Cardiac muscle cell (in vitro differentiated cells and primary cell): Measurements from ENCODE around the gene OTOG. TPM values are rescaled to one million over a fixed set of nuclear protein-coding genes. Genes with fewer than 3 reads are reported as not detected.

Experiments used
- DNase-seq, 2 donors: peaks; one replicate each; pipeline versions ENCODE4 v3.0.0 to v3.0.0-alpha.2; 2010 to 2017; ENCODE audit warnings: low read depth in 1 of 2, low spot score in 1 of 2
- H3K27ac ChIP-seq: fragments of 200-600 bp; sonication (generic); 2 replicates; pipeline ENCODE4 v1.5.1; 2016
- H3K27me3 ChIP-seq: fragments of 200-600 bp; sonication (generic); 2 replicates; pipeline ENCODE4 v1.6.0; 2016; ENCODE audit warnings: control low read depth
- H3K36me3 ChIP-seq: fragments of 200-600 bp; sonication (generic); 2 replicates; pipeline ENCODE4 v1.5.1; 2016; ENCODE audit warnings: control low read depth
- H3K4me1 ChIP-seq: fragments of 200-600 bp; sonication (generic); 2 replicates; pipeline ENCODE4 v1.8.1; 2017; ENCODE audit warnings: low read depth, mild to moderate bottlenecking, mixed run types
- H3K4me3 ChIP-seq: fragments of 200-600 bp; sonication (generic); 2 replicates; pipeline ENCODE4 v1.5.1; 2016; ENCODE audit warnings: mild to moderate bottlenecking
- H3K9me3 ChIP-seq: fragments of 200-600 bp; sonication (generic); 2 replicates; pipeline ENCODE4 v1.5.1; 2017; ENCODE audit warnings: low read depth, mild to moderate bottlenecking, control low read depth
- CTCF ChIP-seq: IDR thresholded peaks from 2 replicates; pipeline ENCODE4 v1.5.1; 2012; ENCODE audit warnings: low read depth, mild to moderate bottlenecking, low read length
- polyA plus RNA-seq: library from polyadenylated mRNA; unstranded; fragments of >200 nt; fragmentation: Nextera tagmentation; extraction: Ambion mirVana; gene quantifications from 2 replicates; pipeline ENCODE4 v1.2.1, GENCODE V29; 2016
- total RNA-seq: library from RNA; depleted of rRNA; stranded (reverse); fragments of >200 nt; gene quantifications from 2 replicates; pipeline ENCODE4 v1.2.3, GENCODE V29; 2016

Gene OTOG
- total and polyA plus RNA-seq, 2 experiments from 2014 or later, result 0.15 TPM; not detected in 1

GRCh38 chr11:17683377-17684161 is 136.5 kb downstream of the OTOG start:
- peak in 1 of 2 donors; percentile 55 for DNase-seq
- no peak overlapping the region for H3K27ac ChIP-seq
- no peaks in the 10 kb centered on the region for H3K4me1 ChIP-seq
- no peak overlapping the region for H3K4me3 ChIP-seq
- H3K9me3 ChIP-seq, result no peaks in the 10 kb centered on the region
- no peaks in the 10 kb centered on the region for H3K36me3 ChIP-seq
- no peak for TF ChIP-seq CTCF
- peaks cover 33% of the 10 kb centered on the region for H3K27me3 ChIP-seq

- DNase-seq, result no peak
- Histone ChIP-seq H3K9me3 (no peaks in the 10 kb centered on the region), H3K4me3 (no peak overlapping the region), H3K4me1 (no peaks in the 10 kb centered on the region), H3K27me3 (peaks cover 31% of the 10 kb centered on the region), H3K36me3 (no peaks in the 10 kb centered on the region), H3K27ac (no peak overlapping the region)
- TF ChIP-seq CTCF, result no peak
Measured at GRCh38 chr11:17684550-17684949, 137.5 kb downstream of the OTOG start.

- Histone ChIP-seq H3K27ac (no peak overlapping the region), H3K4me3 (no peak overlapping the region), H3K27me3 (peaks cover 36% of the 10 kb centered on the region), H3K9me3 (no peaks in the 10 kb centered on the region), H3K36me3 (no peaks in the 10 kb centered on the region), H3K4me1 (no peaks in the 10 kb centered on the region)
- DNase-seq, result no peak
- TF ChIP-seq CTCF, result no peak
Measured at GRCh38 chr11:17686231-17686980, 139.3 kb downstream of the OTOG start.

GRCh38 chr11:17687946-17688670 is 141.0 kb downstream of the OTOG start:
- Histone ChIP-seq H3K9me3 (no peaks in the 10 kb centered on the region), H3K4me1 (no peaks in the 10 kb centered on the region), H3K36me3 (no peaks in the 10 kb centered on the region), H3K4me3 (no peak overlapping the region), H3K27ac (no peak overlapping the region), H3K27me3 (peaks cover 42% of the 10 kb centered on the region)
- TF ChIP-seq CTCF, result no peak
- DNase-seq, result no peak

GRCh38 chr11:17691550-17691949 is 144.5 kb downstream of the OTOG start:
- no peak for DNase-seq
- TF ChIP-seq CTCF, result no peak
- no peaks in the 10 kb centered on the region for H3K4me1 ChIP-seq
- no peak overlapping the region for H3K4me3 ChIP-seq
- peaks cover 76% of the 10 kb centered on the region for H3K27me3 ChIP-seq
- H3K9me3 ChIP-seq, result no peaks in the 10 kb centered on the region
- H3K36me3 ChIP-seq, result no peaks in the 10 kb centered on the region
- no peak overlapping the region for H3K27ac ChIP-seq
